ENCODE results near the gene PLCD3. TPM values are rescaled to one million over a fixed set of nuclear protein-coding genes. Genes with fewer than 3 reads are reported as not detected.
A peak's percentile ranks its signal among the peaks of the same experiment; 100 is the strongest.

The PLCD3 gene
- total RNA-seq, 1 donor from 2014 or later = 12.0 TPM

DNA sequence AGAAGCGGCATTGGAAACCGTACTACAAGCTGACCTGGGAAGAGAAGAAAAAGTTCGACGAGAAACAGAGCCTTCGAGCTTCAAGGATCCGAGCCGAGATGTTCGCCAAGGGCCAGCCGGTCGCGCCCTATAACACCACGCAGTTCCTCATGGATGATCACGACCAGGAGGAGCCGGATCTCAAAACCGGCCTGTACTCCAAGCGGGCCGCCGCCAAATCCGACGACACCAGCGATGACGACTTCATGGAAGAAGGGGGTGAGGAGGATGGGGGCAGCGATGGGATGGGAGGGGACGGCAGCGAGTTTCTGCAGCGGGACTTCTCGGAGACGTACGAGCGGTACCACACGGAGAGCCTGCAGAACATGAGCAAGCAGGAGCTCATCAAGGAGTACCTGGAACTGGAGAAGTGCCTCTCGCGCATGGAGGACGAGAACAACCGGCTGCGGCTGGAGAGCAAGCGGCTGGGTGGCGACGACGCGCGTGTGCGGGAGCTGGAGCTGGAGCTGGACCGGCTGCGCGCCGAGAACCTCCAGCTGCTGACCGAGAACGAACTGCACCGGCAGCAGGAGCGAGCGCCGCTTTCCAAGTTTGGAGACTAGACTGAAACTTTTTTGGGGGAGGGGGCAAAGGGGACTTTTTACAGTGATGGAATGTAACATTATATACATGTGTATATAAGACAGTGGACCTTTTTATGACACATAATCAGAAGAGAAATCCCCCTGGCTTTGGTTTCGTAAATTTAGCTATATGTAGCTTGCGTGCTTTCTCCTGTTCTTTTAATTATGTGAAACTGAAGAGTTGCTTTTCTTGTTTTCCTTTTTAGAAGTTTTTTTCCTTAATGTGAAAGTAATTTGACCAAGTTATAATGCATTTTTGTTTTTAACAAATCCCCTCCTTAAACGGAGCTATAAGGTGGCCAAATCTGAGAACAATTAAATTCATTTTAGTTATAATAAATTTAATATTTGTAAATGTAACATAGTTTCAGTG lies 17.7 kb upstream of the PLCD3 start:
- DNase-seq (ENCODE audit: low spot score) = peak; percentile 79

DNA sequence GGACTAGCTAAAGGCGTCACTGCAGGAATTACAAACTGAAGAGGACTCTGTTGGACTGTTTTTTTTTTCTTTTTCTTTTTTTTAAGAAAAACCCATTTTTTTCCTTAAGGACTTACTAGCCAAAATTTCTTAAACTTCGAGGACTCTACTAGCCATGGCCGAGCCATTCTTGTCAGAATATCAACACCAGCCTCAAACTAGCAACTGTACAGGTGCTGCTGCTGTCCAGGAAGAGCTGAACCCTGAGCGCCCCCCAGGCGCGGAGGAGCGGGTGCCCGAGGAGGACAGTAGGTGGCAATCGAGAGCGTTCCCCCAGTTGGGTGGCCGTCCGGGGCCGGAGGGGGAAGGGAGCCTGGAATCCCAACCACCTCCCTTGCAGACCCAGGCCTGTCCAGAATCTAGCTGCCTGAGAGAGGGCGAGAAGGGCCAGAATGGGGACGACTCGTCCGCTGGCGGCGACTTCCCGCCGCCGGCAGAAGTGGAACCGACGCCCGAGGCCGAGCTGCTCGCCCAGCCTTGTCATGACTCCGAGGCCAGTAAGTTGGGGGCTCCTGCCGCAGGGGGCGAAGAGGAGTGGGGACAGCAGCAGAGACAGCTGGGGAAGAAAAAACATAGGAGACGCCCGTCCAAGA lies 16.8 kb upstream of the PLCD3 start:
- peak; percentile 93 for DNase-seq (ENCODE audit: low spot score)

DNA sequence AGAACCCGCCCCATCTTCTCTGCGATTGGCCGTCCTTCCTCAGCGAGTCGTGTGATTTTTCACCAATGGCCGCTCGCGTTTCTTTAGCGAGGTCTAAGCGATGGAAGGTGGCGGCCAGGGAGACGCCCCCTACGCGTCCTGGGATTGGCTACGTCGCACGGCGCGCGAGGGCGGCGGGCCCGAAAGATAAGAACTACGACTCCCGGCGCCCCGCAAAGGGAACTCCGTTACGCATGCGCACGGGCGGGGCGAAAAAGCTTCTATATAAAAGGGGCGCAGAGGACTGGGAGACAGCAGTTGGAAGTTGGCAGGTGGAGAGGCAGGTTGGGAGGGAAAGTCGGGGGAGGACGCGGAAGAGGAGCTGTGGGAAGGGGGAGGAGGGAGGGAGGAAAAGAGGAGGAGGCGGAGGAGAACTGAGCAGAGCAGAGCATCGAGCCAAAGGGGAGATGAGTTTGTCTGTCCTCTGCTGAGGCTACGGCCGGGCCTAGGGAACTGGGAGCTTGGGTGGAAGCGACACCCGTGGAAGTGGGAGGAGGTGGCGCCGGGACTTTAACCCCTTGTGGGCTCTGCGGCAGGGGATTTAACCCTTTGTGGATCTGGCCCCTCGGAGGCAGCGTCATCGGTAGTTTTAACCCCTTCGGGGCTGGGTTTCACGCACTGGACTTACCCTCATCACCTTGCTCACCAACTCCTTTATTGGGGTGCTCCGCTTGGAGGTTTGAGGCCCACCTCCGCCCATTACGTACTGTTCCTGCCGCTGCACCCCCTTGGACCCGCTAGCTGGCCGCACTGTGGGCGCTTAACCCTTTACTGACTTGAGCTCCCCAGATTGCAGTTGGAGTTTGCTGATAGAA lies 16.1 kb upstream of the PLCD3 start, which contains the start of gene HEXIM1:
Gene HEXIM1, plus strand, starts transcription at position 293 of the 854 bp plus-strand sequence. CDS start 716 bp downstream, outside the sequence.
- DNase-seq (ENCODE audit: low spot score) = peak; percentile 100

DNA sequence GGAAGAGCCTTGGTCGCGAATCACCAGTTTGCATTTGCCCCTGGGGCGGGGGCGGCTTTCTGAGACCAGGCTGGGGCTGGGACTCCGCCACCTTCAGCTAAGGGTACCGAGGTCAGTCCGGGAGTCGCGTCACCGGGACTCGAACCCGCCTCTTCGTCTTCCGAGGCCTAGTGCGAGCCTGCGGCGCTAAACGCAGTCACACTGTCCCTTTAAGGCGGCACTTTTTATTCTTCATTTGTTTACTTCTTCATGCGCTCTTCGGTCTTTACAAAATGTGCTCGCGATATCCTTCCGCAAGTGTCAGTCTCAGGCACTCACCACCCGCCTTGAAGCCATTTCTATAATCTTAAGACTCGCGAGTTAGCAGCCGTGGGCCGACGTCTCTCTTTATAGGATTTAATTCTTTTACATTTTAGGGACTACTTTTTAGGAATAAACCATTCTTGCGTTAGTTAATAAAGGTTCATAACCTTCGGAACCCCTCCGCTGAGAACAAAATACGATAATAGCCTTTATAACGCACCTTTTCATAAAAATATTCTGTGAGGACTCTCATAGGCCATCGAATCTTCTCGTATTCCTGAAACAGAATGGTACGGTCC lies 15.4 kb upstream of the PLCD3 start:
- DNase-seq (ENCODE audit: low spot score) = peak; percentile 97

DNA sequence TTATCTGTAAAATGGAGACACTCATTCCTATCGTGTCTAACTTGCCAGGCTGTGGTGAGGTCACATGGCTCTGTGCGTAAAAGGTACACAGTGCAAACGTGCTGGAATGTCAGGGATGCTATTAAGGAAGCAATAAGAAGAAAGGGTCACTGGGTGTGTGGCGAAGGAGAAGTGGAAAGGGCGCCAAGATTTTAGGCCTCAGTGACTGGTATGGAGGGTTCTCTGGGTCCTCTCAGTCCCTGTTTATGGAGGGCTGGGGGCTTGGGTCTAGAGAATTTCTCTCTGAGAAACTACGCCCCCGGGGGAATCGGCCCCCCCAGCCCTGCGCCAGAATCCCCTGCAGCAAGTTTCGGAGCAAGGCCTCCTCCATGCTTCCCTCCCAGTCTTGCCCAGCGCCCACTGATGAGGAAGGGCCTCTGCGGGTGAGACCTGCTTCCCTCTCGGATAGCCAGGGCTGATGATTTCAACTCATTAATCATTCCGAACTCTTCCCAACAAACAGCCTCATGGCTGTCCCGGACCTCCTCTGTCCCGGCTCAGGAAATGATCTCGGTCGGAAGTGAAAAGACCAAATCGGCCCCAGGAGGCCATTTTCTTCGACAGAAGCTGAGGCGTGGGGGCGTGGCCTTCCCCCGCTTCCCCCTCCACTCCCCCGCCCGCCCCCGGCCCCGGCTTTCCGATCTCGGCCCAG lies 14.7 kb upstream of the PLCD3 start:
- peak; percentile 84 for DNase-seq (ENCODE audit: low spot score)

DNA sequence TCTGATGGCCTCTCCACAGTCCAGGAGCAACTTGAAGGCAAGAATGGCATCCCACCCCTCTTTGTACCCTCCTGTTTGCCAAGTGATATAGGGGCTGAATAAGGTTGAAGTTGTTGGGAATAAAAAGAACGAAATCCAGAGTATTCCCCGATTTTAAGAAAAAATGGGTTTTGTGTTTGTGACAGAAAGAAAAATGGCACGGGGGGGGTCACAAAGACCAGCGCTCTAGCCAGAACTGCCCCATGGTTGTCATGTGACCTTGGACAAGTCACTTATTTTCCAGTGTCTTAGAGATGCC lies 14.2 kb upstream of the PLCD3 start:
- DNase-seq (ENCODE audit: low spot score) = no peak

DNA sequence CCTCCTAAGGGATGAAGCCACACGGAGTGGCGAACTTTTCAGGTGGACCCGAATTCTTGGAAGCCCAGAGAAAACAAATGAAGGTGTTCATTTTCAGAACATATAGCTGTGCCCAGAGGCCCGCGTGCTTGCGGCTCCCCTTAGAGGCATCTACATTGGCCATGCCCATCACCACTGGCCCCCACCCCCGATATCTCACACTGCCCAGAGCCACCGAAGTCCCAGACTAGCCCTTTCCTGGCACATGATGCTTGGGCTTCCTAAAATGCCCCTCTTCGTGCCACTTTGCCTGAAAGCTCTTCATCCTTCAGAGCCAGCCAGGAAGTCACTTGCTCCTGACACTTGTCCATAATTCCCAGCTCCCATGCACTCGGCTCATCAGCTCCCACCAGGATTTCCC lies 13.9 kb upstream of the PLCD3 start:
- no peak for DNase-seq (ENCODE audit: low spot score)

DNA sequence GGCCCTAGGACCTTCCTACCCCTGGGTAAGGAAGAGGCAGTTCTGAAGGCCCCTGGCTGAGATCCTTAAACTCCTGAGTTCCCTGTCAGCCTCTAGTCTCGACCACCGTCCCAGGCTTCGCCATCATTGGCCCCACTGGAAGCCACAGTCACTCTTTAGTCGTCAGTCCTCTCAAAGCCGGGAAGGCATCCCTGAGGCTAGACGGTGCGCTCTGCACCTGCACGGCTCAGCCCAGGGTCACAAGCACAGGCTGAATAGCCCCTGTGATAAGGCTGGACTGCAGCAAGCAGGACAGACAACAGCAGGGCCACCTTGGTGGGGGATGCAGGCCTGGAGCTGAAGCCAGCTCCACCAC lies 12.7 kb upstream of the PLCD3 start:
- DNase-seq (ENCODE audit: low spot score) = no peak

DNA sequence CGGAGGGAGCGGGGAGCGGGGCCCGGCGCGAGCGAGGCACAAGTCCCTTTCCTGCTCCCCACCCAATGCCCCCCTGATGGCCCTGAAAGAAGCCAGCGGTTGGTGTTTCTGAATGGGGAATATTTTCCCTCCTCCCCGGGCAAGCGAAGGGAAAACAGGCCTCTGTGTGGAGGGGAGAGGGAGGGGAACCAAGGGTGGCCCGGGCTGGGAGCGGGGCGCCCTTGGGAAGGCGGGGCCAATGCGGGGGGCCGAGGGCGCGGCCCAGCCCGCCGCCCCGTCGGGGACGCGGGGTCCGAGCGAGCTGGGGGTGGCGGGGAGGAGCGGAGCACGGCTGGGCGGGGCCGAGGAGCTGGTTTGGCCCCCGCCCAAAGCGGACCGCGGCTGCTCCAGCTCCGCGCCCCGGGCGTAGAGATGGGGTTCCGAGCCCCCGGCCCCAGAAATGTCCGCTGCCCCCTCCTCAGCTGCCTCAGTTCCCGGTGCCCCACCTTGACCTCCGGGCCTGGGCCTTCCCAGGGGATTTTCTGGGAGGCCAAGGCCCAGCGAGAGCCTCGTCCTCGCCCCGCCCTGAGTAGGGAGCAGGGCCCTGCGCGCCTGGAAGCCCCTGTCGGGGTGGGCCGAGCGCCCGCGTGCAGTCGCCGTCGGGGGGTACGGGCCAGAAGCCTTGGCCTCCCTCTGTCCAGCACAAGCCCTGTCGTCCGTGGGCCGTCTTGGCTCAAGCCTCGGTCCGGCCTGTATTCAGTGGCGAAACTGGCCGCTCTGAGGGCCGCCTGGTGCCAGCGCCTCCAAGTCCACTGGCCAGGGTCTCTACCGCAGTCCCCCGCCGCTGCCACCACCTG lies 12.1 kb upstream of the PLCD3 start:
- DNase-seq (ENCODE audit: low spot score) = peak; percentile 92

DNA sequence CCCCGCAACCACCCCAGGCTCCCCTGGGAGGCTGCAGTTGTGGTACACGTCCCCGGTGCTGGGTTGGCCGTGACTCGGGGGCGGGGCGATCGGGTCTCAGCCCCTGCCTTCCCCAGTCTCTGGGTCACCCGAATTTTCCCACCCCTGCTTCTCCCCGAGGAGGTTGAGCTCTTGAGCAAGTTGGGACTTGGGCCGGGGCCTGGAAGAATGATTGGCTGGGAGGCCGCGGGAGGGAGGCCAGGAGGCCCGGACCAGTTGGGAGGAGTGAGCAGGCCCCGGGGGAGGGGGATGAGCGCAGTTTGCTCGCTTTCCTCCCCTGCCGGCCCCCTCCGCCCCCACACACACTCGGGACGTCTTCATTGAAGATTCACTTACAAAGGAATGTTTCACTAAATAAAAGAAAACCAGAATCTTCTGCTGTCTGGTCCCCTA lies 11.5 kb upstream of the PLCD3 start:
- DNase-seq (ENCODE audit: low spot score) = peak; percentile 97

DNA sequence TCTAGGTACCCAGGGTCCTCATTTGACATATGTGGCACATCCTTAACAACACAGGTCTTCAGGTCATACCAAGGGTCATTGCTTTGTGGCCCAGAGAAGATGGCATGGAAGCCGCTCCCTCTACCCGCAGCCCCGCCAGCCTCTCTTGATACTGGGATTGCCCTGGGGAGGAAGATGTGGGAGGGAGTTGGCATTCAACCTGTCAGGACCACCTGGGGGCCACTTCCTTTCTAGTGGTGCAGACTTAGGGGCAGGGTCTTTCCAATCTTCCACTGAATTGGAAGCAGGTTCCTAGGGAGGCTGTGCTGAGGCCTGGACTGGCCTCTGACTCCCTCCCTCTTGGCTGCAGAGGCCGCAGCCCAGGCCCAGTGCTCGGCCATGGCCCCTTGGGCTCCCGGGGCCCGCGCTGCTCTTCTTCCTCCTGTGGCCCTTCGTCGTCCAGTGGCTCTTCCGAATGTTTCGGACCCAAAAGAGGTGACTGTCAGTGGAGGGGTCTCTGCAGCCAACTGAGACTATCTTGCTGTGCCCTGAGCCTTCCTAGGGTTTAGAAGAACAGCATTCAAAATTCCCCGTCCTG lies 10.9 kb upstream of the PLCD3 start:
- DNase-seq (ENCODE audit: low spot score) = no peak

DNA sequence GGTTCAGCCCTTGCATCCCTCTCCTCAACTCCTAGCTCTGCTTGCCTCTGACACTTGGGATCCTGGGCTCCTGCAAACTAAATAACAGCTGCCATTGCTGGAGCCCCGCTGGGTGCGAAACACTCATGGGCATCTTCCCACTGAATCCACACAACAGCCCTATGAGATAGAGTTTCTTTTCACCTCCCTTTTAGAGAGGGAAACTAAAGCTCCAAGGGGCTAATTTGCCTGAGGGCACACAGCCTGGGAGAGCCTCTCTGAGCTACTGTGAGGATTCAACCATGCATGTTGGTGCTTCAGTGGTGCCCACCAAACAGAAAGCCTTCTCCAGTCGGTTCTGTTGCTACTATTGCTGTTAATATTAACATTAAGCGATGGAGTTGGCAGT lies 7.2 kb upstream of the PLCD3 start:
- no peak for DNase-seq (ENCODE audit: low spot score)

DNA sequence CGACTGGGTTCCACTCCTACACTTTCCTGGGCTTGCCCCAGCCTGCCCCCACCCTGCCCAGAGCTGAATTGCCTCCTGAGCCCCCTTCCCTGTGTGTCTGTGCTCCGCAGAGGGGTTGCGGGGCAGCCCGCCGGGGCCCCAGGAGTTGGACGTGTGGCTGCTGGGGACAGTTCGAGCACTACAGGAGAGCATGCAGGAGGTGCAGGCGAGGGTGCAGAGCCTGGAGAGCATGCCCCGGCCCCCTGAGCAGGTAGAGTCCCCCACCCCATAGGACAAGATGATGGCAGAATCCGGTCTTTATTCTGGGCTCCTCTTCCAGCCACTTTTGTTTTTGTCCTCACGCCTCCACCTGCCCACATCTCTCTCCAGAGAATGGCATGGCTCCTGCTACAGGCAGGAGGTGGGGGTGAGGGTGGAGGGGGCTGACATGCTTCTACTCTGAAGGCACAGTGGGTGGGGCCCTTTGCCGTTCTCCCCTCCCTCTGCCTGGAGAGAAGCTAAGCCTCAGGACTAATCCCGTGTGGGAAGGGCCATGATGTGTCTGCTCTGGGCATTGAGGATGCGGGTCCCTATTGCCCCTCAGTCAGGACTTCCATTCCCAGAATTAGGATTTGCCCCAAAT lies 6.7 kb upstream of the PLCD3 start:
- no peak for DNase-seq (ENCODE audit: low spot score)

DNA sequence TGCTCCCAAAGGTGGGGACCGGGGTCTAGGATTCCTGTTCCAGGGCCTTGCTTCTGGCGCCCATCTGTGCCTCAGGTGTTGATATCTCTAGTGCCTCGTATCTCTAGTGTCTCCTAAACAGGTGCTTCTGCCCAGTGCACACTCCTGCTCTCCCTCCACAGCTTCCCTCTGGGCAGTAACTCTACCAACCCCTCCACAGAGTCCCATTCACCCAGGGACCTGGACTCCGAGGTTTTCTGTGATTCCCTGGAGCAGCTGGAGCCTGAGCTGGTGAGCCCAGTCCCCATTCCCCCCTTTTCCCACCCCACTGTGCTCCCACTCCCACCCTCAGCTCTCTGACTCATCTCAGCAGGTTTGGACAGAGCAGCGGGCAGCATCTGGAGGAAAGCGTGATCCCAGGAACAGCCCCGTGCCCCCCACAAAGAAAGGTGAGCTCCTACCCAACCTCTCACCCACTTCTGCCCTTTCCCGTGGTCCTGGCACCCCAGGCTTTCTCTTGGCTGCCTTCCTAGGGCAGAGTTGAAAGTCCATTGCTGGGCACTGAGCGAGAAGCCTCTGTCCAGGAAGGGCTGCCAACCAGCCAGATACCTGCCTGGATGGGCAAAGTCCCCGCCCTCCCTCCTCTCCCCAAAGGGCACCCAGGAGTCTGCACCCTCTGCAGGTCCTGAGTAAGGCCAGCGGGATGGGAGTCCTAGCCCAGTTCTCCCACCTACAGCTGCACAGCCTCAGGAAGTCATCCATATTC lies 5.4 kb upstream of the PLCD3 start:
- no peak for DNase-seq (ENCODE audit: low spot score)

DNA sequence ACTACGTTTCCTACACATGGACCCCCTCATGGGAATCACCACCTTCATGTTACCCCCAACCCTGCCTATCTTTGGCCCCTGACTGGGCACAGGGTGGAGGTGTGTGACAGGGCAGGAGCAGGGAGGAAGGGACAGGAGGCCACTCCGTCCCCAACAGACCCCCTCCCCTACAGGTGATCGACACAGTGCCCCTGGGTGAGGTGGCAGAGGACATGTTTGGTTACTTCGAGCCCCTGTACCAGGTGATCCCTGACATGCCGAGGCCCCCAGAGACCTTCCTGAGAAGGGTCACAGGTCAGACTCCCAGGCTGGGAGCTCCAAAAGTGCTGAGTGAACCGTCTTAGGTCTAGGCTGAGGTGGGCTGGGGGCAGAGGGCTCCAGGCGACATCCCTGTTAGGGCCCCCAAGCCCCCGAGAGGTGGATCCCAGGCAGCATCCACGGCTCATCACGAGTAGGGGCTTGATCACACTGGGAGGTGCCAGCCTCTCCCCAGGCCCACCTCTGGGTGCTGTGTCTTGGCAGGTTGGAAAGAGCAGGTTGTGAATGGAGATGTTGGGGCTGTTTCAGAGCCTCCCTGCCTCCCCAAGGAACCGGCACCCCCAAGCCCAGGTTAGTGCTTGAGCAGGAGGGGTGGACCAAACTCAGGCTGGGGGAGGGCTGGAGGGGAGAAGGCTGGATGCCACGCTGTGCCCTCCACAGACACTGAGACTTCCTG lies 4.7 kb upstream of the PLCD3 start:
- DNase-seq (ENCODE audit: low spot score) = no peak

DNA sequence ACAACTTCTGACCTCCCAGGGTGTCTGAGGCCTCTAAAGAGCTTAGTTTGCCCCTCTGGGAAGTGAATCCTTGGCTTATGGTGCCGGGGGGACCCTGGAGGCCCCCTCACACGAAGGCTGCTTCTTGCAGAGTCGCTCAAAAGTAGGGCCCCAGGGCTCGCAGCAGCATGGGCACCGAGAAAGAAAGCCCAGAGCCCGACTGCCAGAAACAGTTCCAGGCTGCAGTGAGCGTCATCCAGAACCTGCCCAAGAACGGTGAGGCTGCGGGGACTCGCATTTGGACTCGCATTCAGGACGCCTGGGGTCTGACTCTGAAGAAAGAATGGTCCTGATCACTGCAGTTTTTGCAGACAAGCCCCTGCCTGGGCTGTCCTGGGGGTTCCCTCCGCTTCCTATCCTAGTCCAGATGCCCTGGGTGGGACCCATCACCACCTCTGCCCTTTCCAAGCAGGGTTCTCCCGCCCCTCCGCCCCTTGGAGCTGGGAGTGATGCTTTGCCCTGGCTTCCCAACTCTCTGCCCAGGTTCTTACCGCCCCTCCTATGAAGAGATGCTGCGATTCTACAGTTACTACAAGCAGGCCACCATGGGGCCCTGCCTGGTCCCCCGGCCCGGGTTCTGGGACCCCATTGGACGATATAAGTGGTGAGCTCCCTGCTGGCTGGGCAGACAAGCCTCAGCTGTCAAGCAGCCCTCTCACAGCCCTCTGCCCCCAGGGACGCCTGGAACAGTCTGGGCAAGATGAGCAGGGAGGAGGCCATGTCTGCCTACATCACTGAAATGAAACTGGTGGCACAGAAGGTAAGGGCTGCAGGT lies 3.9 kb upstream of the PLCD3 start:
- no peak for DNase-seq (ENCODE audit: low spot score)

All from umbilical cord (tissue), 2 donors.